Mesendoderm (in vitro differentiated cells): ENCODE measurements around the gene NR1D2.

ENCODE experiments used
- DNase-seq: peaks from one replicate; pipeline ENCODE4 v3.0.0; 2013
- H2AK5ac ChIP-seq: 2 replicates; pipeline ENCODE4 v1.6.1; 2013; ENCODE audit warnings: low read length, inconsistent platforms
- H2BK120ac ChIP-seq: 2 replicates; pipeline ENCODE4 v1.6.1; 2013; ENCODE audit warnings: low read depth, mild to moderate bottlenecking, low read length, moderate library complexity, mixed read lengths
- H2BK15ac ChIP-seq: replicated peaks from 2 replicates; pipeline ENCODE4 v1.6.1; 2013; ENCODE audit warnings: low read depth, mild to moderate bottlenecking, moderate library complexity
- H2BK5ac ChIP-seq: 2 replicates; pipeline ENCODE4 v1.6.1; 2013; ENCODE audit warnings: low read length, inconsistent platforms
- H3K18ac ChIP-seq: 2 replicates; pipeline ENCODE4 v1.6.1; 2013; ENCODE audit warnings: mild to moderate bottlenecking, low read length, mixed read lengths
- H3K23ac ChIP-seq: one replicate; pipeline ENCODE4 v1.6.1; 2013; ENCODE audit warnings: low read length
- H3K27ac ChIP-seq: 2 replicates; pipeline ENCODE4 v1.5.1; 2013; ENCODE audit warnings: low read depth, mild to moderate bottlenecking, inconsistent platforms, low read length, moderate library complexity
- H3K27me3 ChIP-seq: 2 replicates; pipeline ENCODE4 v1.6.1; 2013; ENCODE audit warnings: low read length, control low read depth, mild to moderate bottlenecking, inconsistent platforms; ENCODE audit not compliant: insufficient read depth, poor library complexity
- H3K36me3 ChIP-seq: 2 replicates; pipeline ENCODE4 v1.6.1; 2013; ENCODE audit warnings: low read length, inconsistent platforms; ENCODE audit not compliant: control insufficient read depth, insufficient read depth
- H3K4ac ChIP-seq: one replicate; pipeline ENCODE4 v1.6.1; 2013; ENCODE audit warnings: low read depth, mild to moderate bottlenecking, low read length, moderate library complexity
- H3K4me1 ChIP-seq: 2 replicates; pipeline ENCODE4 v1.6.1; 2013; ENCODE audit warnings: low read depth, low read length, inconsistent platforms; ENCODE audit not compliant: control insufficient read depth
- H3K4me2 ChIP-seq: 2 replicates; pipeline ENCODE4 v1.6.1; 2013; ENCODE audit warnings: low read length
- H3K4me3 ChIP-seq: 2 replicates; pipeline ENCODE4 v1.5.1; 2013; ENCODE audit warnings: mild to moderate bottlenecking, low read length
- H3K56ac ChIP-seq: one replicate; pipeline ENCODE4 v1.6.1; 2013; ENCODE audit warnings: low read length
- H3K79me1 ChIP-seq: 2 replicates; pipeline ENCODE4 v1.6.1; 2013; ENCODE audit warnings: low read length, inconsistent platforms
- H3K79me2 ChIP-seq: 2 replicates; pipeline ENCODE4 v1.6.1; 2013; ENCODE audit warnings: mild to moderate bottlenecking, low read length; ENCODE audit not compliant: control insufficient read depth, insufficient read depth
- H3K9ac ChIP-seq: 2 replicates; pipeline ENCODE4 v1.6.1; 2013; ENCODE audit warnings: low read length, inconsistent platforms
- H4K5ac ChIP-seq: one replicate; pipeline ENCODE4 v1.6.1; 2013; ENCODE audit warnings: low read length
- H4K8ac ChIP-seq: one replicate; pipeline ENCODE4 v1.6.1; 2013; ENCODE audit warnings: low read depth, mild to moderate bottlenecking, control low read depth, low read length, moderate library complexity
- WGBS: extraction: QIAGEN DNeasy Blood & Tissue Kit; methylation state at CpG from one replicate; pipeline ENCODE4 v1.1.7; 2013; ENCODE audit warnings: low lambda C conversion rate, missing lambda C conversion rate; ENCODE audit not compliant: insufficient coverage; ENCODE audit errors: extremely low coverage; 5-methylcytosine and 5-hydroxymethylcytosine counted together

The NR1D2 gene

DNA sequence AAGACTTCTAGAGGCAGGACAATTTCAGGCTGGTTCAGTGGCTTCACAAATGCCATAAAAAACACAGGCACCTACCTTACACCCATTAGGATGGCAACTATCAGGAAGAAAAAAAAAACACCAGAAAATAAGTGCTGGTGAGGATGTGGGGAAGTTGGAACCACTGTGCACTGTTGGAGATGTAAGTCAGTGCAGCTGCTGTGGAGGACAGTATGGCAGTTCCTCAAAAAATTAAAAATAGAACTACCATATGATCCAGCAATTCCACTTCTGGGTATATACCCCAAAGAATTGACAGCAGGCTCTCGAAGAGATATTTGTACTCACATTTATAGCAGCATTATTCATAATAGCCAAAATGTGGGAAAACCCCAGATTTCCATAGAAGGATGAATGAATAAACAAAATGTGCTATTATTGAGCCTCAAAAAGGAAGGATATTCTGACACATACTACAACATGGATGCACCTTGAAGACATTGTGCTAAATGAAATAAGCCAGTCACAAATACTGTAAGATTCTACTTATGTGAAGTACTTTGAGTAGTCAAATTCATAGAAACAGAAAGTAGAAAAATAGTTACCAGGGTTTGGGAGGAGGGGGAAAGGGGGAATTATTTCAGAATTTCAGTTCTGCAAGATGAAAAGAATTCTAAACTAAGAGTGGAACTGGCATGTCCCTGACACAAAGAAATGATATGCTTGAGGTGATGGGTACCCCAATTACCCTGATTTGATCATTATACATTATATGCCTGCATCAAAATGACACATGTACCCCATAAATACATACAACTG is 40.9 kb downstream of the NR1D2 start:
- no peak overlapping the region for H3K56ac ChIP-seq
- H3K79me1 ChIP-seq, result no peaks in the 10 kb centered on the region
- no peak overlapping the region for H4K5ac ChIP-seq
- H3K4ac ChIP-seq, result no peak overlapping the region
- no peak overlapping the region for H3K27ac ChIP-seq
- H2AK5ac ChIP-seq, result no peak overlapping the region
- H3K27me3 ChIP-seq, result no peaks in the 10 kb centered on the region
- no peak overlapping the region for H3K4me3 ChIP-seq
- H2BK120ac ChIP-seq, result no peak overlapping the region
- H2BK5ac ChIP-seq, result no peak overlapping the region
- no peak overlapping the region for H3K4me2 ChIP-seq
- H3K79me2 ChIP-seq, result no peaks in the 10 kb centered on the region
- H3K36me3 ChIP-seq, result no peaks in the 10 kb centered on the region
- no peak overlapping the region for H3K23ac ChIP-seq
- WGBS, result no CpG with 5 or more reads among the region's 1 CpG
- no peaks in the 10 kb centered on the region for H3K4me1 ChIP-seq
- H2BK15ac ChIP-seq, result no peak overlapping the region
- DNase-seq, result no peak
- no peak overlapping the region for H3K9ac ChIP-seq
- no peak overlapping the region for H3K18ac ChIP-seq
- no peak overlapping the region for H4K8ac ChIP-seq

DNA sequence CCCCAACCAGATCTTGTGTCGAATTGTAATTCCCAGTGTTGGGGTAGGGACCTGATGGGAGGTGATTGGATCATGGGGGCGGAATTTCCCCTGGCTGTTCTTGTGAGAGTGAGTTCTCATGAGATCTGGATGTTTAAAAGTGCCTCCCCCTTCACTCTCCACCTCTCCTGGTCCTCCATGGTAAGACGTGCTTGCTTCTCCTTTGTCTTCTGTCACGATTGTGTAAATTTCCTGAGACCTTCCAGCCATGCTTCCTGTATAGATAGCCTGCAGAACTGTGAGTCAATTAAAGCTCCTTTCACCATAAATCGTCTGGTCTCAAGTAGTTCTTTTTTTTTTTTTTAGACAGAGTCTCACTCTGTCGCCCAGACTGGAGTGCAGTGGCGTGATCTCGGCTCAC is 42.3 kb downstream of the NR1D2 start:
- no peak overlapping the region for H3K9ac ChIP-seq
- H4K8ac ChIP-seq, result no peak overlapping the region
- no peak overlapping the region for H3K4ac ChIP-seq
- no peak overlapping the region for H3K4me2 ChIP-seq
- H3K79me2 ChIP-seq, result no peaks in the 10 kb centered on the region
- H3K27ac ChIP-seq, result no peak overlapping the region
- H2BK5ac ChIP-seq, result no peak overlapping the region
- no peak overlapping the region for H3K56ac ChIP-seq
- no peak overlapping the region for H2BK120ac ChIP-seq
- WGBS, result no CpG with 5 or more reads among the region's 8 CpGs
- H3K18ac ChIP-seq, result no peak overlapping the region
- no peaks in the 10 kb centered on the region for H3K27me3 ChIP-seq
- no peak overlapping the region for H3K4me3 ChIP-seq
- H2AK5ac ChIP-seq, result no peak overlapping the region
- H3K23ac ChIP-seq, result no peak overlapping the region
- no peak overlapping the region for H4K5ac ChIP-seq
- no peaks in the 10 kb centered on the region for H3K79me1 ChIP-seq
- DNase-seq, result no peak
- no peaks in the 10 kb centered on the region for H3K4me1 ChIP-seq
- no peak overlapping the region for H2BK15ac ChIP-seq
- no peaks in the 10 kb centered on the region for H3K36me3 ChIP-seq

DNA sequence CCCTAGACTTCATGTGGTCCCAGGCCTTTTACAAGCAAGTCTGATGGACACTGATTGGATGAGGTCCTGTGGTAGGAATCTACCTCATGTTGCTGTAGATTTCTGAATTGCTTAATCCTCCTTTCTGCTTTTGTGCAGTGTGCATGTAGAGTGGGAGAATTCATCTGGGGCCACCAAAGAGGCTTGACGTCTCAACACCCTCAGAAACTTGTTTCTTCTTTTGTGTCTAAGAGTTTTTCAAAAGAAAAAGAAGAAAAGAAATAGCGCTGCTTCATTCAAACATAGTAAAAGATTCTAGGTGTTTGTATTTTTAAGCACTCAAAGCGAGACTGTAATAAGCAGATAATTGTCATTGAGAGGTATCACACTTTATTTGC is 46.2 kb downstream of the NR1D2 start:
- Histone ChIP-seq H4K8ac (no peak overlapping the region), H3K27ac (no peak overlapping the region), H3K23ac (no peak overlapping the region), H2AK5ac (no peak overlapping the region), H3K9ac (no peak overlapping the region), H3K4me2 (no peak overlapping the region), H3K4ac (no peak overlapping the region), H3K79me2 (no peaks in the 10 kb centered on the region), H4K5ac (no peak overlapping the region), H2BK15ac (no peak overlapping the region), H3K56ac (no peak overlapping the region), H3K18ac (no peak overlapping the region), H3K4me3 (no peak overlapping the region), H2BK5ac (no peak overlapping the region), H3K4me1 (no peaks in the 10 kb centered on the region), H3K36me3 (no peaks in the 10 kb centered on the region), H2BK120ac (no peak overlapping the region), H3K27me3 (no peaks in the 10 kb centered on the region), H3K79me1 (no peaks in the 10 kb centered on the region)
- no peak for DNase-seq
- WGBS, result no CpG with 5 or more reads among the region's 3 CpGs

DNA sequence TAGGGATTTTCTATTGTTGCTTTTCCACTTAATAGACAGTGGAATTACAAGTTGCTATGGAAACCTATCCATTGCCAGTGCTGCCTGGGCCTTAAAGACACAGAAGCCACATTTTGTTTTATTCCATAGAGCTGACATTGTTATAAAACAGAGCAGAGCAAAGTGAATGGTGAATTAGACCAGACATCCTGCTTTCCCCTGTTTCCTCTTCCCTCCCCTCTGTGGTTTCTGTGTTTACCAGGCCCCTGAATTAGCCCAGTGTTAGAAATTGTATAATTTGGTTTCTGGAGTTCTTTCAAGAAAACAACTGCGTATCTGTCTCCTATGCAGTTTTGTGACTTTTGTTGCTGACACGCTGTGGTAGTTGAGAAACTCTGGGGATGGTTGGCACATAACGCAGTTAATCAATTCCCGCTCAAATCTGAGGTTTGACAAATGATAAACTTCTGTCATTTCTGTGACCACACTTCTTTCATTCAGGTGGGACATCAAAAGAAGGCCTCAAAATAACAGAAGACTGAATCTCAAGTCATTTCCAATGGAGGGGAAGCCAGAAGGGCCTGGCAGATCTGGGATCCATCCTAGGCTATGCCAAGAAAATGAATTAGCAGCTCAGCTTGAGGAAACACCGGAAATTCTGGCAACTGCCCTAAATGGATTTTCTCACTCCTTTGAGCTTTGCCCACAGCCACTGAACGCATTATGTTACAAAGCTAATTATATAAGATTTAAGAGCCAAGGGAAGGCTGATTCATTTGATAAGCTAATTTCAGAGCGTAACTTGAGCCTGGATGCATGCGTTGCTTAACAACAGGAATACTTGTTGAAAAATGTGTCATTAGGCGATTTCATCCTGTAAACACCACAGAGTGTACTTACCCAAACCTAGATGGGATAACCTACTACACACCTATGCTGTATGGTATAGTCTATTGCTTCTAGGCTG is 46.9 kb downstream of the NR1D2 start:
- H3K79me2 ChIP-seq, result no peaks in the 10 kb centered on the region
- WGBS, result no CpG with 5 or more reads among the region's 9 CpGs
- H3K4ac ChIP-seq, result no peak overlapping the region
- no peak overlapping the region for H3K9ac ChIP-seq
- H2AK5ac ChIP-seq, result no peak overlapping the region
- H3K4me1 ChIP-seq, result no peaks in the 10 kb centered on the region
- no peak overlapping the region for H3K4me3 ChIP-seq
- no peaks in the 10 kb centered on the region for H3K79me1 ChIP-seq
- no peak overlapping the region for H3K27ac ChIP-seq
- no peak overlapping the region for H2BK15ac ChIP-seq
- H4K8ac ChIP-seq, result no peak overlapping the region
- H4K5ac ChIP-seq, result no peak overlapping the region
- H2BK120ac ChIP-seq, result no peak overlapping the region
- no peak overlapping the region for H3K4me2 ChIP-seq
- peak; percentile 59 for DNase-seq
- no peak overlapping the region for H2BK5ac ChIP-seq
- no peak overlapping the region for H3K23ac ChIP-seq
- no peaks in the 10 kb centered on the region for H3K36me3 ChIP-seq
- H3K56ac ChIP-seq, result no peak overlapping the region
- H3K18ac ChIP-seq, result no peak overlapping the region
- no peaks in the 10 kb centered on the region for H3K27me3 ChIP-seq

DNA sequence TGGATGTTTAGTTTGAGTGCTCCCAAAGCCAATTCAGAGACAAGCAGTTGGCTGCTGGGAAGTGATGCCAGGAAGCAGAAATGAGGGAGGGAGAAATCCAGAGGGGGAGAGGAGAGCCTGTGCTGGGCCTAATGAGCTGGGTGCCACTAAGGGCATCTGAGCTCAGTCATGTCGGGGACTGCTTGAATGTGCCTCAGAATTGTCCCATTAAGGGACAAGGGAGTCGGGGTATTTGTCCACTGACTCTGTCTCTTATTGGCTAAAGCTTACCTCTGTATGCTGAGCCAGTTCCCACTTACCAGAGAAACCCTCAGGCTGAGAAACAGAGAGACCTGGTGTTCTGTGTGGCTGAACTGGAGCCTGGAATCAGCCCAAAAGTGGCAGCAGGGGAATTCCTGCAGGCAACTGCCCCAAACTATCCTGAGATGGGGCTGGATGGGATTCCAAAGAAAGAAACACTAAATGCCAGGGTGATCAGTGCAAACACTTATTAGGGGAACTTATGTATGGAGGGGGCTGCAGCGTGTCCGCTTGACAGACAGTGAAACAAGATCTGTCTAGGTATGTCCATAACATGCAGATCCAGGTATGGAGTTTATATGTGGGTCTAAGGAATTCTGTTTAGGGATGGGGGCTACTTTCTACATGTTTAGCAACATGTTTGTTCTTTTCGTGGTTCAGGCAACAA is 48.6 kb downstream of the NR1D2 start:
- Histone ChIP-seq H2BK5ac (no peak overlapping the region), H3K4me1 (no peaks in the 10 kb centered on the region), H3K56ac (no peak overlapping the region), H3K27ac (no peak overlapping the region), H3K4me2 (no peak overlapping the region), H3K23ac (no peak overlapping the region), H3K9ac (no peak overlapping the region), H2BK15ac (no peak overlapping the region), H4K5ac (no peak overlapping the region), H3K27me3 (no peaks in the 10 kb centered on the region), H3K4ac (no peak overlapping the region), H2BK120ac (no peak overlapping the region), H3K36me3 (no peaks in the 10 kb centered on the region), H4K8ac (no peak overlapping the region), H2AK5ac (no peak overlapping the region), H3K79me2 (no peaks in the 10 kb centered on the region), H3K4me3 (no peak overlapping the region), H3K79me1 (no peaks in the 10 kb centered on the region), H3K18ac (no peak overlapping the region)
- no CpG with 5 or more reads among the region's 5 CpGs for WGBS
- DNase-seq, result no peak
